Measurements from ENCODE around the gene CPNE6. TPM values are rescaled to one million over a fixed set of nuclear protein-coding genes. Genes with fewer than 3 reads are reported as not detected.

Gene CPNE6
- polyA plus RNA-seq, 3 donors, result not detected

GRCh38 chr14:24100982-24101494, 29.7 kb downstream of the CPNE6 start:
- Mint-ChIP-seq H3K27me3 (ENCODE audit: low read depth in 3 of 3) (peaks cover 0 to 3% (median 0%) of the 10 kb centered on the region in 3 donors), H3K4me1 (peaks cover 28% of the 10 kb centered on the region), H3K4me3 (no peak overlapping the region), H3K9me3 (peaks cover 0 to 7% (median 2%) of the 10 kb centered on the region in 7 donors), H3K27ac (peak overlapping the region in 2 of 7 donors; percentile 4 to 51), H3K36me3 (peaks cover 60 to 77% of the 10 kb centered on the region in 2 donors)
- no peaks in the 10 kb centered on the region for H3K27me3 ChIP-seq (ENCODE audit: control insufficient read depth in 2 of 2, insufficient read depth in 2 of 2, low read length in 2 of 2)
- intact Hi-C loops (cut with micrococcal nuclease), result loop anchor here in 1 of 2 donors (10.0 kb wide), 1 partner anchor 116 kb away; the partner anchor contains the start of gene DHRS4L2
- H3K36me3 ChIP-seq (replicated peaks in 1 of 2; ENCODE audit: control insufficient read depth in 1 of 2, insufficient read depth in 2 of 2, low read length in 2 of 2), result peaks cover 41 to 77% of the 10 kb centered on the region in 2 donors
- H4K20me1 ChIP-seq (ENCODE audit: insufficient read depth, low read length), result peaks cover 12% of the 10 kb centered on the region
- H3K4me2 ChIP-seq (replicated peaks; ENCODE audit: extremely low read depth, low read length, poor library complexity, severe bottlenecking), result no peak overlapping the region
- H3K9me3 ChIP-seq (replicated peaks in 1 of 2; ENCODE audit: control insufficient read depth in 1 of 2, insufficient read depth in 1 of 2, low read length in 2 of 2), result no peaks in the 10 kb centered on the region
- DNase-seq, result no peak
- H2AFZ ChIP-seq (ENCODE audit: insufficient read depth, low read depth, low read length, poor library complexity, severe bottlenecking), result no peak overlapping the region
- WGBS (ENCODE audit: insufficient coverage), result no CpG with 5 or more reads among the region's 3 CpGs
- H3K4me3 ChIP-seq (replicated peaks in 1 of 3; ENCODE audit: low read depth in 2 of 3, low read length in 3 of 3), result no peak overlapping the region
- H3K79me2 ChIP-seq (ENCODE audit: insufficient read depth, low read length), result peaks cover 15% of the 10 kb centered on the region
- H3K4me1 ChIP-seq (ENCODE audit: control insufficient read depth in 1 of 2, insufficient read depth in 2 of 2, low read length in 2 of 2), result peaks cover 23 to 26% of the 10 kb centered on the region in 2 donors
- TF ChIP-seq CTCF (IDR thresholded peaks at IDR 0.05), result no peak
- no peak overlapping the region for H3K9ac ChIP-seq (ENCODE audit: insufficient read depth, low read length, poor library complexity, severe bottlenecking)
- peak overlapping the region in 1 of 2 donors; percentile 76 for H3K27ac ChIP-seq (ENCODE audit: low read depth in 1 of 2, low read length in 2 of 2)

DNA sequence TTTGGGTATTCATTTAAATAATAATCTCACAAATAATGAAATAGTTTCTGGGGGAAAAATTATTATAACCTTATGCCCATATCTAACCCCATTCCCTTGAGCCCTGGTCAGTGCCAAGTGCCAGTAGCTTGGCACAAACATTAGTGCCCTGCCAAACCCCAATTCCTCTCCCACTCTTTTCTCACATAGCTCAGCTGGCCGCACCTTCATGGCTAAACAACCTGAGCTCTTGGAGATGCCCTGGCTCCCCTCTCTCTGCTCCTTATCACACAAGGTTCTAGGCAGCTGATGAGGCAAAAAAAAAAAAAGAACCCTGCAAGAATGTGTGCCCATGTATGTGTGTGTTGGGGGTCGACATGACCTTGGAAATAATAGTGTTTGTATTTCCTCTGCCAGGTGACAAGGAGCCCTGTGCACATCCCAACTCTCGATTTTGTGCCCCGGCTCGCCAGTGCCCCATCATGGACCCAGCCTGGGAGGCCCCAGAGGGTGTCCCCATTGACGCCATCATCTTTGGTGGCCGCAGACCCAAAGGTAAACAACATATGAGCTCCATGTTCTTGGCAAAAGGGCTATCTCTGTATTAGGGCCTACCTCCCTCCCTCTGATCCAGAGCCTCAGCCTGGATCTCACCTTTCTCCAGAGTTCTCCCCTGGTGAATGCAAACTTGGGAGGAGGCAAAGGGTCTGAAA, 31.1 kb downstream of the CPNE6 start:
- Mint-ChIP-seq H3K9me3 (peaks cover 0 to 7% (median 2%) of the 10 kb centered on the region in 7 donors), H3K36me3 (peaks cover 52 to 67% of the 10 kb centered on the region in 2 donors), H3K27me3 (ENCODE audit: low read depth in 3 of 3) (peaks cover 0 to 3% (median 0%) of the 10 kb centered on the region in 3 donors), H3K4me1 (peaks cover 26% of the 10 kb centered on the region), H3K4me3 (no peak overlapping the region), H3K27ac (no peak overlapping the region)
- H3K79me2 ChIP-seq (ENCODE audit: insufficient read depth, low read length), result peaks cover 4% of the 10 kb centered on the region
- 93% methylated on average over 7 of the region's 7 CpGs for WGBS (ENCODE audit: insufficient coverage)
- TF ChIP-seq CTCF (IDR thresholded peaks at IDR 0.05), result no peak
- DNase-seq, result no peak
- intact Hi-C loops (cut with micrococcal nuclease), result loop anchor here in 1 of 2 donors (10.0 kb wide), 1 partner anchor 118 kb away; the partner anchor contains the start of gene DHRS4L2
- no peak overlapping the region for H3K4me2 ChIP-seq (replicated peaks; ENCODE audit: extremely low read depth, low read length, poor library complexity, severe bottlenecking)
- H3K36me3 ChIP-seq (replicated peaks in 1 of 2; ENCODE audit: control insufficient read depth in 1 of 2, insufficient read depth in 2 of 2, low read length in 2 of 2), result peaks cover 41 to 73% of the 10 kb centered on the region in 2 donors
- H2AFZ ChIP-seq (ENCODE audit: insufficient read depth, low read depth, low read length, poor library complexity, severe bottlenecking), result no peak overlapping the region
- peaks cover 12% of the 10 kb centered on the region for H4K20me1 ChIP-seq (ENCODE audit: insufficient read depth, low read length)
- no peak overlapping the region for H3K4me3 ChIP-seq (replicated peaks in 1 of 3; ENCODE audit: low read depth in 2 of 3, low read length in 3 of 3)
- H3K9me3 ChIP-seq (replicated peaks in 1 of 2; ENCODE audit: control insufficient read depth in 1 of 2, insufficient read depth in 1 of 2, low read length in 2 of 2), result no peaks in the 10 kb centered on the region
- H3K9ac ChIP-seq (ENCODE audit: insufficient read depth, low read length, poor library complexity, severe bottlenecking), result no peak overlapping the region
- no peak overlapping the region for H3K27ac ChIP-seq (ENCODE audit: low read depth in 1 of 2, low read length in 2 of 2)
- peaks cover 23 to 26% of the 10 kb centered on the region in 2 donors for H3K4me1 ChIP-seq (ENCODE audit: control insufficient read depth in 1 of 2, insufficient read depth in 2 of 2, low read length in 2 of 2)
- no peaks in the 10 kb centered on the region for H3K27me3 ChIP-seq (ENCODE audit: control insufficient read depth in 2 of 2, insufficient read depth in 2 of 2, low read length in 2 of 2)
